ENCODE measurements around the gene PPP1R3C.

The PPP1R3C gene

DNA sequence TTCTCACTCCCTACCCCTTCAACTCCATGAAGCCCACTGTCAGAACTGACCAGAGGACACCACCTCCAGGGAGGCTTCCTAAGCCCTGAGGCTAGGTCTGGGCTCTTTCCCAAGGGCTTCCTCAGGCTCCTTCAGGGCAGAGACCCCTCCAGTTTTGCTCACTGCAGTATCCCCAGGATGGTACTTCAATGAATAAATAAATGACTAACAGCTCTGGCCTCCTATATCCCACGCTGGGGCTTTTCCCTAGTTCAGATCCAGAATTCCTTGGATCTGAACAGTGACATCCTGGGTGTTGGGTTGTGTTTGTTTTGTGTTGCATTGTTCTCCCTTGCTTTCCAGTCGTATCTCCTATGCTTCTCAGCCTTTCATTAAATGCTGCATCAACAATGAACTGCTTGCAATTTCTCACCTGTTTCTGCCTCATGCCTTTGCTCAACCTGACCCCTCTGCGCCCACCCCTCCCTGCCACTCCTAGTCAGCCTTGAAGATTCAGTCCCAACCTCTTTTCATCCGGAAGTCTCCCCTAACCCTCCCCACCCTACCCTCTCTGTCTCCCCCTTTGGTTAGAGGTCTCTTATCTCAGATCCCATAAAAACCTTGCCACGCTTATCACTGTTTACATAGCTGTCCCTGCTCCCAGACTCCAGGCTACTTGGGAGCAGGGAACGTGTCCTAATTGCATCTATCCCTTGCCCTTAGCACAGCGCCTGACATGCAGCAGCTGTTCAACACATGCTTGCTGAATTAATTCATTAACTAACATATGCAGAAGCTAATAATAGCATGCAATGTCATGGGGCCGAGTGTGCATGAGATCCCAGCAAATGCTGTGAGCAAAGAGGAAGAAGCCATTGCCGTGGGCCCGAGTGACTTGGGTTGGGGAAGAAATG, 41.7 kb downstream of the PPP1R3C start:
- Histone ChIP-seq H3K27ac (ENCODE audit: low read depth, low read length) (no peak overlapping the region), H3K36me3 (ENCODE audit: control insufficient read depth, low read length) (no peaks in the 10 kb centered on the region), H3K4me1 (ENCODE audit: control insufficient read depth, low read length) (no peaks in the 10 kb centered on the region), H3K79me2 (ENCODE audit: control insufficient read depth, low read length) (no peaks in the 10 kb centered on the region), H3K4me2 (ENCODE audit: low read length) (no peak overlapping the region), H3F3A (ENCODE audit: control insufficient read depth, insufficient read depth) (no peaks in the 10 kb centered on the region), H4K20me1 (ENCODE audit: control insufficient read depth, insufficient read depth, low read depth, low read length) (no peaks in the 10 kb centered on the region), H3K4me3 (ENCODE audit: low read length) (no peak overlapping the region), H3K27me3 (ENCODE audit: control insufficient read depth, low read length) (no peaks in the 10 kb centered on the region; the same call in 1 of the 2 replicates), H3K9me2 (replicated peaks; ENCODE audit: control insufficient read depth, low read length) (no peaks in the 10 kb centered on the region), H3K9me3 (ENCODE audit: control insufficient read depth, insufficient read depth, low read length) (no peaks in the 10 kb centered on the region)
- TF ChIP-seq CTCF (IDR thresholded peaks at IDR 0.05; ENCODE audit: low read depth, low read length, poor library complexity, severe bottlenecking) (no peak), EZH2phosphoT487 (IDR thresholded peaks at IDR 0.05; ENCODE audit: borderline replicate concordance, low read length) (no peak)

- no peak overlapping the region for H3K4me2 ChIP-seq (ENCODE audit: low read length)
- no peak overlapping the region for H3K27ac ChIP-seq (ENCODE audit: low read depth, low read length)
- H4K20me1 ChIP-seq (ENCODE audit: control insufficient read depth, insufficient read depth, low read depth, low read length), result no peaks in the 10 kb centered on the region
- no peaks in the 10 kb centered on the region for H3K36me3 ChIP-seq (ENCODE audit: control insufficient read depth, low read length)
- no peak overlapping the region for H3K4me3 ChIP-seq (ENCODE audit: low read length)
- H3K9me3 ChIP-seq (ENCODE audit: control insufficient read depth, insufficient read depth, low read length), result no peaks in the 10 kb centered on the region
- no peaks in the 10 kb centered on the region for H3K9me2 ChIP-seq (replicated peaks; ENCODE audit: control insufficient read depth, low read length)
- TF ChIP-seq CTCF (IDR thresholded peaks at IDR 0.05; ENCODE audit: low read depth, low read length, poor library complexity, severe bottlenecking), result no peak
- TF ChIP-seq EZH2phosphoT487 (IDR thresholded peaks at IDR 0.05; ENCODE audit: borderline replicate concordance, low read length), result no peak
- no peaks in the 10 kb centered on the region; the same call in 1 of the 2 replicates for H3K27me3 ChIP-seq (ENCODE audit: control insufficient read depth, low read length)
- H3F3A ChIP-seq (ENCODE audit: control insufficient read depth, insufficient read depth), result no peaks in the 10 kb centered on the region
- H3K79me2 ChIP-seq (ENCODE audit: control insufficient read depth, low read length), result no peaks in the 10 kb centered on the region
- H3K4me1 ChIP-seq (ENCODE audit: control insufficient read depth, low read length), result no peaks in the 10 kb centered on the region
These were observed 42.5 kb downstream of the PPP1R3C start for GRCh38 chr10:91590142-91590903.

DNA sequence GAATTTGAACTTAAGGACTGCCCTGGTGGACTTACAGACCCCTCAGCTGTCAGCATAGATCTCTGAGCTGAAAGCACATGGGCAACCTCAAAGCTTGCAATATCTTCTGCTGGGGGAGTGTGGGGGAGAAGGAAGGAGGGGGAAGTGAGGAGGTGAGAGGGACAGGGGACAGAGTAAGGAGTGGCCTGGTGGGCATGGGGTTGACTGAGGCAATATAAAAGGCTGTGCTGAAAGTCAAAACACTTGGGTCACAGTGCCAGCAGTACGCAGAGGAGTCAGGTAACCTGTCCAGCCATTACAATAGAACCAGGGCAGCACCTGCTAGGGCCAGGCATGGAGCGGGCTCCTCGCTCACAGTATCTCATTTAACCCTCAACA, 43.2 kb downstream of the PPP1R3C start:
- Histone ChIP-seq H3K9me3 (ENCODE audit: control insufficient read depth, insufficient read depth, low read length) (no peaks in the 10 kb centered on the region), H3K4me2 (ENCODE audit: low read length) (no peak overlapping the region), H3F3A (ENCODE audit: control insufficient read depth, insufficient read depth) (no peaks in the 10 kb centered on the region), H3K4me3 (ENCODE audit: low read length) (no peak overlapping the region), H3K27ac (ENCODE audit: low read depth, low read length) (no peak overlapping the region), H3K36me3 (ENCODE audit: control insufficient read depth, low read length) (no peaks in the 10 kb centered on the region), H4K20me1 (ENCODE audit: control insufficient read depth, insufficient read depth, low read depth, low read length) (no peaks in the 10 kb centered on the region), H3K27me3 (ENCODE audit: control insufficient read depth, low read length) (no peaks in the 10 kb centered on the region; the same call in 1 of the 2 replicates), H3K4me1 (ENCODE audit: control insufficient read depth, low read length) (no peaks in the 10 kb centered on the region), H3K9me2 (replicated peaks; ENCODE audit: control insufficient read depth, low read length) (no peaks in the 10 kb centered on the region), H3K79me2 (ENCODE audit: control insufficient read depth, low read length) (no peaks in the 10 kb centered on the region)
- TF ChIP-seq EZH2phosphoT487 (IDR thresholded peaks at IDR 0.05; ENCODE audit: borderline replicate concordance, low read length) (no peak), CTCF (IDR thresholded peaks at IDR 0.05; ENCODE audit: low read depth, low read length, poor library complexity, severe bottlenecking) (no peak)

Data from DOHH2 (cell line).